OCI-LY3 (cell line): ENCODE data around the gene PLD4.

ENCODE experiments used
- EZH2phosphoT487 ChIP-seq: fragments of 200-600 bp; shearing (Covaris generic); IDR thresholded peaks from 2 replicates; pipeline ENCODE4 v1.6.1; 2018; ENCODE audit warnings: antibody characterized with exemption, mixed run types, low read depth
- TF ChIP-seq, protein P1 (sequence below): fragments of 200-600, 300-600 bp; sonication (generic); IDR thresholded peaks from 2 replicates; pipeline ENCODE4 v1.5.1; 2014; ENCODE audit warnings: antibody characterized with exemption, low read length, low read depth

DNA sequence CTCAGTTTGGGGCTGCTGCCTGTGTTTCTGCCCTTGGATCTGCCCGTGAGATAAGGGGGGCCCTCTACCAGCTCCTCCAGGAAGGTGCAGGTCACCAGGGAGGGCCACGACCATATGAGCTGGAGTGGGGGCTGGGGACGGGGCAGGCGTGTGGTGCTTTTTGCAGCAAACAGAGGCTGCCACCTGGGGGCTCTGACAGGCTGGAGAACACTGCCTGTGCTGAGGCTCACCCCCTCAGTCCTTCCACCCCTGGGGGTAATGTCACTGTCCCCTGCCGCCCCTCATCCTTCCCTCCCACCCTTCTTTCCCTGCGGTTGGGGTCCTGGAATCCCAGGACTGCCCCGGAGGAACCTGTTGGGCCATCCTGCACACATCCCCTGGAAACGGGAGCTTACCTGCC is 3.2 kb downstream of the PLD4 start:
- TF ChIP-seq, protein P1, sequence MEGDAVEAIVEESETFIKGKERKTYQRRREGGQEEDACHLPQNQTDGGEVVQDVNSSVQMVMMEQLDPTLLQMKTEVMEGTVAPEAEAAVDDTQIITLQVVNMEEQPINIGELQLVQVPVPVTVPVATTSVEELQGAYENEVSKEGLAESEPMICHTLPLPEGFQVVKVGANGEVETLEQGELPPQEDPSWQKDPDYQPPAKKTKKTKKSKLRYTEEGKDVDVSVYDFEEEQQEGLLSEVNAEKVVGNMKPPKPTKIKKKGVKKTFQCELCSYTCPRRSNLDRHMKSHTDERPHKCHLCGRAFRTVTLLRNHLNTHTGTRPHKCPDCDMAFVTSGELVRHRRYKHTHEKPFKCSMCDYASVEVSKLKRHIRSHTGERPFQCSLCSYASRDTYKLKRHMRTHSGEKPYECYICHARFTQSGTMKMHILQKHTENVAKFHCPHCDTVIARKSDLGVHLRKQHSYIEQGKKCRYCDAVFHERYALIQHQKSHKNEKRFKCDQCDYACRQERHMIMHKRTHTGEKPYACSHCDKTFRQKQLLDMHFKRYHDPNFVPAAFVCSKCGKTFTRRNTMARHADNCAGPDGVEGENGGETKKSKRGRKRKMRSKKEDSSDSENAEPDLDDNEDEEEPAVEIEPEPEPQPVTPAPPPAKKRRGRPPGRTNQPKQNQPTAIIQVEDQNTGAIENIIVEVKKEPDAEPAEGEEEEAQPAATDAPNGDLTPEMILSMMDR: peak; percentile 20
- TF ChIP-seq EZH2phosphoT487: no peak
